HTR-8/SVneo (cell line): ENCODE data around the gene TMEM191B.
"Not testable (repeated sequence)": the region's sequence is repeated elsewhere in the genome, so short reads cannot be mapped to it uniquely, and the experiment has no call there.

Experiments
- DNase-seq: peaks from one replicate; pipeline ENCODE4 v3.0.0; 2011; ENCODE audit warnings: low spot score, mixed read lengths; ENCODE audit not compliant: insufficient read length
- FAIRE-seq: peaks from 2 replicates; lab custom pipeline; 2011; peaks lifted over from hg19 to GRCh38; lab: Jason Lieb, UNC

The TMEM191B gene

GRCh38 chr22:18527752-18528596 is at the start of gene TMEM191B:
Gene TMEM191B, plus strand, starts transcription at chr22:18527802. Its CDS starts 179 bp downstream, at chr22:18527981.
- not testable (repeated sequence) for DNase-seq, FAIRE-seq

GRCh38 chr22:18496227-18496626 is 31.4 kb upstream of the TMEM191B start:
- not testable (repeated sequence) for FAIRE-seq, DNase-seq

- FAIRE-seq, DNase-seq: not testable (repeated sequence)
Observed at GRCh38 chr22:18511327-18511726, 16.3 kb upstream of the TMEM191B start.

GRCh38 chr22:18512378-18512777 is 15.2 kb upstream of the TMEM191B start:
- not testable (repeated sequence) for FAIRE-seq

GRCh38 chr22:18513454-18513853 is 14.1 kb upstream of the TMEM191B start:
- not testable (repeated sequence) for FAIRE-seq, DNase-seq

More at GRCh38 chr22:18512378-18512777, 15.2 kb upstream of the TMEM191B start:
- DNase-seq, result not testable (repeated sequence)

GRCh38 chr22:18518061-18518460 is 9.5 kb upstream of the TMEM191B start, which contains the start of gene GGTLC3:
Gene GGTLC3, minus strand, starts transcription at chr22:18518161. Its CDS starts 264 bp downstream, at chr22:18517897.
- DNase-seq, FAIRE-seq: not testable (repeated sequence)

GRCh38 chr22:18522762-18523161 is 4.8 kb upstream of the TMEM191B start:
- FAIRE-seq, result not testable (repeated sequence)

GRCh38 chr22:18523328-18523727 is 4.3 kb upstream of the TMEM191B start:
- FAIRE-seq, DNase-seq: not testable (repeated sequence)

More at GRCh38 chr22:18522762-18523161, 4.8 kb upstream of the TMEM191B start:
- DNase-seq, result not testable (repeated sequence)

GRCh38 chr22:18528597-18529415 is 1.2 kb downstream of the TMEM191B start:
- DNase-seq, FAIRE-seq: not testable (repeated sequence)

- not testable (repeated sequence) for DNase-seq, FAIRE-seq
Observed at GRCh38 chr22:18529416-18530145, 2.0 kb downstream of the TMEM191B start.

- not testable (repeated sequence) for DNase-seq, FAIRE-seq
Observed at GRCh38 chr22:18533633-18534032, 6.0 kb downstream of the TMEM191B start.

GRCh38 chr22:18534315-18534714 is 6.7 kb downstream of the TMEM191B start:
- FAIRE-seq, DNase-seq: not testable (repeated sequence)

- DNase-seq, FAIRE-seq: not testable (repeated sequence)
Observed at GRCh38 chr22:18539994-18540393, 12.4 kb downstream of the TMEM191B start.

GRCh38 chr22:18543400-18543799 is 15.8 kb downstream of the TMEM191B start:
- not testable (repeated sequence) for DNase-seq, FAIRE-seq

- FAIRE-seq, DNase-seq: not testable (repeated sequence)
Observed at GRCh38 chr22:18544615-18545014, 17.0 kb downstream of the TMEM191B start.

GRCh38 chr22:18549458-18550179 is 22.0 kb downstream of the TMEM191B start:
- FAIRE-seq, DNase-seq: not testable (repeated sequence)

- DNase-seq, FAIRE-seq: not testable (repeated sequence)
Observed at GRCh38 chr22:18551046-18551445, 23.4 kb downstream of the TMEM191B start.

- not testable (repeated sequence) for DNase-seq, FAIRE-seq
Observed at GRCh38 chr22:18552839-18553597, 25.4 kb downstream of the TMEM191B start.
